Heart left ventricle (tissue), 16 donors: ENCODE results near the gene USP32. TPM values are rescaled to one million over a fixed set of nuclear protein-coding genes. Genes with fewer than 3 reads are reported as not detected.
"Not testable (repeated sequence)": the region's sequence is repeated elsewhere in the genome, so short reads cannot be mapped to it uniquely, and the experiment has no call there.

Source experiments
- ATAC-seq, 4 donors: fragments of 200-7000 bp; cut with Tn5 transposase; one replicate each; pipeline ENCODE4 v1.9.1; 2020 to 2022; ENCODE audit warnings: moderate library complexity in 4 of 4, mild to moderate bottlenecking in 3 of 4, moderate number of reproducible peaks in 1 of 4
- DNase-seq, 5 donors: peaks; one replicate each; pipeline ENCODE4 v3.0.0-alpha.2; 2020
- H3K27ac ChIP-seq, 12 donors: fragments of 200-600 bp; sonication (generic) in 4 of 12; one replicate each; pipeline versions ENCODE4 v1.5.0 to v1.8.0; 2016 to 2022; ENCODE audit warnings: mild to moderate bottlenecking in 2 of 12
- H3K27me3 ChIP-seq, 9 donors: fragments of 200-600 bp; sonication (generic) in 2 of 9; one replicate each; pipeline versions ENCODE4 v1.5.1 to v1.8.0; 2016 to 2022; ENCODE audit warnings: mild to moderate bottlenecking in 3 of 9
- H3K36me3 ChIP-seq, 9 donors: fragments of 200-600 bp; sonication (generic) in 2 of 9; one replicate each; pipeline versions ENCODE4 v1.5.0 to v1.8.0; 2018 to 2022; ENCODE audit warnings: mild to moderate bottlenecking in 2 of 9
- H3K4me1 ChIP-seq, 12 donors: fragments of 200-600 bp; sonication (generic) in 4 of 12; one replicate each; pipeline versions ENCODE4 v1.5.0 to v1.8.0; 2016 to 2022; ENCODE audit warnings: mild to moderate bottlenecking in 3 of 12
- H3K4me3 ChIP-seq, 12 donors: fragments of 200-600 bp; sonication (generic) in 4 of 12; one replicate each; pipeline versions ENCODE4 v1.5.0 to v1.8.0; 2017 to 2022; ENCODE audit warnings: mild to moderate bottlenecking in 9 of 12, moderate library complexity in 4 of 12
- H3K9me3 ChIP-seq, 12 donors: fragments of 200-600 bp; sonication (generic) in 4 of 12; one replicate each; pipeline versions ENCODE4 v1.5.0 to v1.8.0; 2016 to 2022; ENCODE audit warnings: mild to moderate bottlenecking in 1 of 12
- POLR2A ChIP-seq, 2 donors: fragments of 450-650 bp; IDR thresholded peaks; one replicate each; pipeline ENCODE4 v1.6.1; 2017; ENCODE audit warnings: antibody characterized with exemption in 2 of 2, mild to moderate bottlenecking in 2 of 2, moderate library complexity in 2 of 2
- WGBS, 4 donors: extraction: QIAGEN DNeasy Blood & Tissue Kit in 2 of 4; methylation state at CpG; one replicate each; pipeline versions ENCODE4 v1.1.5 to v1.1.7; 2013 to 2018; 5-methylcytosine and 5-hydroxymethylcytosine counted together
- intact Hi-C, 10 donors: fragments of 100-400 bp; cut with DNase I; formaldehyde crosslinking; loops; one replicate each; pipeline versions ENCODE4 v1.11.1 to v1.14.2; 2022
- polyA plus RNA-seq, 2 donors: library from polyadenylated mRNA; stranded (reverse); fragments of 200-250 nt; gene quantifications; one replicate each; pipeline ENCODE4 v1.2.3, GENCODE V29; 2013
- total RNA-seq, 9 donors: library from RNA; depleted of rRNA in 2 of 9; stranded (reverse); fragments of >200 nt in 2 of 9; fragmentation: NEBNext Ultra II Directional in 3 of 9; extraction: Animal tissue kit (Norgen Biotek cat#: 25700) in 3 of 9; gene quantifications; one replicate each; pipeline versions ENCODE4 v1.1.0 to v1.2.4, GENCODE V29; 2016 to 2023
- TF ChIP-seq, protein P1 (sequence below), 12 donors: fragments of 200-600 bp; sonication (generic) in 4 of 12; IDR thresholded peaks; one replicate each; pipeline versions ENCODE4 v1.5.0 to v1.8.0; 2018 to 2022; ENCODE audit warnings: antibody characterized with exemption in 12 of 12, mild to moderate bottlenecking in 5 of 12
- donor health status: ischemic (EF 13 %, LVEDD 7.1; RV severe dilation, severe dysfunction).
- donor health status: healthy with polysubstance abuse.
- donor health status: DM: no; HTN: yes; CAD: no.
- donor health status: DM: no; HTN: no; CAD: no.
- donor health status: ischemic (EF 25% LVEDD 6.9; RV normal size, moderate dysfunction).
- donor health status: ischemic (EF 25% LVEDD 5.7; RV mildly dilated, moderate dysfunction).
- donor health status: healthy.
- donor health status: DM: yes; HTN: yes; CAD: no.
- donor health status: ischemic (EF 35%, LVEDD 5.7; RV mildly dilated, moderate dysfunction).
- donor health status: nonischemic (EF 11% LVEDD 7.7; RV severe dilation, severe dysfunction).
- donor health status: DM: yes; HTN: yes; CAD: no.
- donor health status: PGD.
- donor health status: ischemic (EF 29% LVEDD 5.4; RV normal size, mild dysfunction).
- donor health status: nonischemic (EF 23%, LVEDD 6.1; RV moderate dilation, normal function).

Gene USP32
- total and polyA plus RNA-seq, 11 donors = 9.8 to 50.0 (median 30.3) TPM

DNA sequence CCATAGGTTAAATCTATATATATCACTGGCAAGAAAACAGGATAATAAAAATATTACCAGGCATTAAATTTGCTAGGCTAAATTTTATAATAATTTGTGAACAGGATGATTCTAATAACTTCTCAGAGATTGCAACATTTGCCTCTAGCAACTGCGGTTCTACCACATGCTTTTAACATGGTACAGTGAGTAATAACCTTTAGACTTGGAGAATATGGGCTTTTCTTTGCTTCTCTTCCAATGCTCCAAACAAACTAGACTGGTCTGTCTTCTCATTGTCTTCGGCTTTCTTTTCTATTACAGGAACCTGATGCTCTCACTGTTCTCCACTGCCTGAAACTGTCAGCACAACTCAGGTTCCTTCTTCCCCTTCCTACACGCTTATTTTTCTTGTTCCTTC is 161.6 kb downstream of the USP32 start:
- Histone ChIP-seq H3K4me3 (no peak overlapping the region), H3K27me3 (no peaks in the 10 kb centered on the region), H3K27ac (no peak overlapping the region), H3K9me3 (no peaks in the 10 kb centered on the region), H3K4me1 (peaks cover 0 to 2% (median 0%) of the 10 kb centered on the region in 12 donors), H3K36me3 (peaks cover 0 to 38% (median 24%) of the 10 kb centered on the region in 9 donors)
- no peak for ATAC-seq
- no peak for DNase-seq
- intact Hi-C loops = loop anchor here in 5 of 10 donors (5.0 to 10.0 kb wide), 3 partner anchors 202 to 207 kb away; no protein-coding TSS in a partner anchor
- TF ChIP-seq, protein P1, sequence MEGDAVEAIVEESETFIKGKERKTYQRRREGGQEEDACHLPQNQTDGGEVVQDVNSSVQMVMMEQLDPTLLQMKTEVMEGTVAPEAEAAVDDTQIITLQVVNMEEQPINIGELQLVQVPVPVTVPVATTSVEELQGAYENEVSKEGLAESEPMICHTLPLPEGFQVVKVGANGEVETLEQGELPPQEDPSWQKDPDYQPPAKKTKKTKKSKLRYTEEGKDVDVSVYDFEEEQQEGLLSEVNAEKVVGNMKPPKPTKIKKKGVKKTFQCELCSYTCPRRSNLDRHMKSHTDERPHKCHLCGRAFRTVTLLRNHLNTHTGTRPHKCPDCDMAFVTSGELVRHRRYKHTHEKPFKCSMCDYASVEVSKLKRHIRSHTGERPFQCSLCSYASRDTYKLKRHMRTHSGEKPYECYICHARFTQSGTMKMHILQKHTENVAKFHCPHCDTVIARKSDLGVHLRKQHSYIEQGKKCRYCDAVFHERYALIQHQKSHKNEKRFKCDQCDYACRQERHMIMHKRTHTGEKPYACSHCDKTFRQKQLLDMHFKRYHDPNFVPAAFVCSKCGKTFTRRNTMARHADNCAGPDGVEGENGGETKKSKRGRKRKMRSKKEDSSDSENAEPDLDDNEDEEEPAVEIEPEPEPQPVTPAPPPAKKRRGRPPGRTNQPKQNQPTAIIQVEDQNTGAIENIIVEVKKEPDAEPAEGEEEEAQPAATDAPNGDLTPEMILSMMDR (IDR thresholded peaks at IDR 0.05) = no peak
- no peak for TF ChIP-seq POLR2A (IDR thresholded peaks at IDR 0.05)
- 92 to 96% (median 94%) methylated on average over 3 of the region's 3 CpGs for WGBS, 4 donors

DNA sequence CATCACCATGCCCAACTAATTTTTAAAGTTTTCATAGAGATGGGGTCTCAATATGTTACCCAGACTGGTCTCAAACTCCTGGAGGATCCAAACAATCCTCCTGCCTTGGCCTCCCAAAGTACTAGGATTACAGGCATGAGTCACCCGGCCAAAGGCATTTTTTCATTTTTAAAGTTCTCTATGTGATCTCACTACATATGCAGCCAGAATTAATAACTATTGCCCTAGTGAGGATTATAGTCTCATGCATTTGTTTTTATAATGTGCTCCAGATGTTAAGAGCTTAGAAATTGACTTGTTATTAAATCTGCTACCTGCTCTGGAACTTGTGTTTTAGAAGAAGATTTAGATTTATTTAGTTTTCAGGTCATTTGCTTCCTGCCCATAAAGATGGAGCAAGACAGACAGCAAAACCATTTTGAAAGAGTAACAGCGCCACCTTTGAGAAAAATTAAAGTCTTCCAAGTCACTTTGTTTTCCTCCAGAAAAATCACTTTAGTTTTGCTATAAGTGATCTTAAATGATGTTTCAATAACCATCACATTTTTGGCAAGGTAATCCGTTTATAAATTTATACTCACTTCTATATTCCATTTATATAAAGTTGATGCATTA is 162.6 kb downstream of the USP32 start:
- TF ChIP-seq POLR2A (IDR thresholded peaks at IDR 0.05) = no peak
- TF ChIP-seq, protein P1 (IDR thresholded peaks at IDR 0.05) = no peak
- Histone ChIP-seq H3K27me3 (no peaks in the 10 kb centered on the region), H3K27ac (no peak overlapping the region), H3K9me3 (no peaks in the 10 kb centered on the region), H3K4me1 (peaks cover 0 to 2% (median 0%) of the 10 kb centered on the region in 12 donors), H3K4me3 (no peak overlapping the region), H3K36me3 (peaks cover 0 to 38% (median 25%) of the 10 kb centered on the region in 9 donors)
- ATAC-seq (no peak), DNase-seq (no peak)
- WGBS, 4 donors = 92 to 99% (median 94%) methylated on average over 3 of the region's 3 CpGs
- intact Hi-C loops = loop anchor here in 1 of 10 donors (5.0 kb wide), 1 partner anchor 203 kb away; no protein-coding TSS in a partner anchor

DNA sequence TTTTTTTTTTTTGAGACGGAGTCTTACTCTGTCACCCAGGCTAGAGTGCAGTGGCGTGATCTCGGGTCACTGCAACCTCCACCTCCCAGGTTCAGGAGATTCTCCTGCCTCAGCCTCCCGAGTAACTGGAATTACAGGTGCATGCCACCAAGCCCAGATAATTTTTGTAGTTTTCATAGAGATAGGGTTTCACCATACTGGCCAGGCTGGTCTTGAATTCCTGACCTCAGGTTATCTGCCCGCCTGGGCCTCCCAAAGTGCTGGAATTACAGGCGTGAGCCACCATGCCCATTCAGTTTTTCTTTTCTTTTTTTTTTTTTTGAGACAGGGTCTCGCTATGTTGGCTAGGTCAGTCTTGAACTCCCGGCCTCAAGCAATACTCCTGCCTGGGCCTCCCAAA is 164.7 kb downstream of the USP32 start:
- H3K9me3 ChIP-seq, H3K27me3 ChIP-seq, H3K4me1 ChIP-seq, ATAC-seq, DNase-seq, H3K27ac ChIP-seq, H3K4me3 ChIP-seq: not testable (repeated sequence)
- WGBS, 4 donors = 95 to 98% (median 97%) methylated on average over 8 of the region's 8 CpGs
- peaks cover 0 to 51% (median 43%) of the 10 kb centered on the region in 9 donors for H3K36me3 ChIP-seq
- intact Hi-C loops = loop anchor here in 1 of 10 donors (5.0 kb wide), 1 partner anchor 205 kb away; no protein-coding TSS in a partner anchor

DNA sequence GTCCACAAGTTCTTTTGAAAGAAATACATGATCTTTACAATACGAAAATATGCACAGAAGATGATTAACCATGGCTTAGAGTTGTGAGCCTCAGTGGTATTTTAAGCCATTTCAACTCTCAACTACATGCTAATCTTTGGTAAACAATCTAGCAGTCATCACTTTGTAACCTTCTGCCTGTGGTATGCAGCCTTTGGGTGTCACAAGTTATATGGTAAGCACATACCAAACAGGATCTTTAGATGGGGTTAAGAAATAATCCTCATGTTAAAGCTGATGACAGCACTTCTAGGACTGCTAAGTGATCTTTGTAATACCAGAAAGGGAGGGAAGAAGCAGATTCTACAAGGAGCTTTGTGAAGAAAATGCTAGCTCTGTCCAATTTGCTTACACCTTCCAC is 167.9 kb downstream of the USP32 start:
- Histone ChIP-seq H3K4me3 (no peak overlapping the region), H3K36me3 (peaks cover 0 to 70% (median 58%) of the 10 kb centered on the region in 9 donors), H3K9me3 (no peaks in the 10 kb centered on the region), H3K27me3 (no peaks in the 10 kb centered on the region), H3K27ac (no peak overlapping the region), H3K4me1 (no peaks in the 10 kb centered on the region)
- 84 to 100% (median 96%) methylated on average over 1 of the region's 1 CpG for WGBS, 4 donors
- DNase-seq (no peak), ATAC-seq (no peak)
- TF ChIP-seq, protein P1 (IDR thresholded peaks at IDR 0.05) = no peak
- TF ChIP-seq POLR2A (IDR thresholded peaks at IDR 0.05) = no peak
- intact Hi-C loops = no loop called here
